GM10266 (cell line): ENCODE data around the gene CACNA1D.

Experiments
- DNase-seq: peaks from one replicate; pipeline ENCODE4 v3.0.0; 2012; ENCODE audit errors: extremely low spot score
- TF ChIP-seq, protein P1 (sequence below): IDR thresholded peaks from 2 replicates; pipeline ENCODE4 v1.5.1; 2012; ENCODE audit warnings: mild to moderate bottlenecking, low read depth; ENCODE audit not compliant: control insufficient read depth, insufficient read depth; ENCODE audit errors: missing control alignments

Gene CACNA1D

DNA sequence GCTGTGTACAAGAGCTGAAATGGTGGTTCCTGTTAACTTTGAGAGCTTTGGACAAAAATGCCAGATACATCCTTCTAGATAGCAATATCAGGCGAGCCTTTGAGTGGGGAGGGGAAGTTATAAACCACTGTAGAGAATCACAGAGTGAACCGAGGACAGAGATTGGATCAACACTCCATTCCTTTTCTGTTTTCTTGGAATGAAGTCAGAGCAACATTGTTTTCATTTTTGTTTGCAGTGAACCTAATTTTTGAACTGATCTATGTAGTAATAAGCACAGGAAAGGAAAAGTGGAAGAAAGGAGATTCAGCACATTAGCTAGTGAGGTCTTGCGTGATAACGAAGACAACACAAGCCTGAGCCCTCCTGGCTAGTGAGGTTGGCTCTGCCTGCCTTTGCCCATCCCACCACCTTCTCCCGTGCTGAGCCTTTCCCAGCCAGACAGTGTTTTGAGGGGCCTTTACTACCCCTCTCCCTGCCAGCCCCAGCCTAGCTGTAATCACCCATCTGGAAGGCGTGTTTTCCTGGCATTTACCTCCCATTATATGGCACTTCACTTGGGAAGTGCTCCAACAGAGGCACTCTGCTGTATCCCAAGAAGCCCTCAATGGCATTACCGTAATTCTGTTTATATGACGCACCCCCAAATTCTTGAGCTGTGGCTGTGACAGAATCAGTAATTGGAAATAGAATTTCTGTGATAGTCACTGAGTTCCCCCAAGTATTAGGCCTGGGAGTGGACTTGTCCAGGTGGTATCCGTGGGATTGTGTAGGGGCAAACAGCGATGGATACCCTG is 129.8 kb downstream of the CACNA1D start:
- no peak for DNase-seq
- TF ChIP-seq, protein P1, sequence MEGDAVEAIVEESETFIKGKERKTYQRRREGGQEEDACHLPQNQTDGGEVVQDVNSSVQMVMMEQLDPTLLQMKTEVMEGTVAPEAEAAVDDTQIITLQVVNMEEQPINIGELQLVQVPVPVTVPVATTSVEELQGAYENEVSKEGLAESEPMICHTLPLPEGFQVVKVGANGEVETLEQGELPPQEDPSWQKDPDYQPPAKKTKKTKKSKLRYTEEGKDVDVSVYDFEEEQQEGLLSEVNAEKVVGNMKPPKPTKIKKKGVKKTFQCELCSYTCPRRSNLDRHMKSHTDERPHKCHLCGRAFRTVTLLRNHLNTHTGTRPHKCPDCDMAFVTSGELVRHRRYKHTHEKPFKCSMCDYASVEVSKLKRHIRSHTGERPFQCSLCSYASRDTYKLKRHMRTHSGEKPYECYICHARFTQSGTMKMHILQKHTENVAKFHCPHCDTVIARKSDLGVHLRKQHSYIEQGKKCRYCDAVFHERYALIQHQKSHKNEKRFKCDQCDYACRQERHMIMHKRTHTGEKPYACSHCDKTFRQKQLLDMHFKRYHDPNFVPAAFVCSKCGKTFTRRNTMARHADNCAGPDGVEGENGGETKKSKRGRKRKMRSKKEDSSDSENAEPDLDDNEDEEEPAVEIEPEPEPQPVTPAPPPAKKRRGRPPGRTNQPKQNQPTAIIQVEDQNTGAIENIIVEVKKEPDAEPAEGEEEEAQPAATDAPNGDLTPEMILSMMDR: no peak

DNA sequence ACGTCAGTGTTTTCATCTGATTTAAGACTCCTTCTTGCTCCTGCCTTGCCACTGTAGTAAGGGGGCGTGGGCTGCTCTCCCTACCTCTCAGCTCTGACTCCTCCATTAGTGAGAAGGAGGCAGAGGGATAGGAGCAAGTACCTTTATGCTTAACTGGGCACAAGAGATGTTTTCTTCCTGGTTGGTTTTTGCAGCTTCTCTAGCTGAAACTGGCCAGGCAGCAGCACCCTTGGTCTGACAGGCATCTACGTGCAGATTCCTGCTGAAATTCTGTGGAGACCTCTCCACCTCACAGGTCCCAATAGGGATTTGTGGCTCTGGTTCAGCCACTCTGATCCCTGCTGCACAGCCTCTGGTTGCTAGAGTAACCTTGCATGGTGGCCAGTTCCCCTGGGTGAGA is 132.5 kb downstream of the CACNA1D start:
- no peak for DNase-seq
- TF ChIP-seq, protein P1: no peak

DNA sequence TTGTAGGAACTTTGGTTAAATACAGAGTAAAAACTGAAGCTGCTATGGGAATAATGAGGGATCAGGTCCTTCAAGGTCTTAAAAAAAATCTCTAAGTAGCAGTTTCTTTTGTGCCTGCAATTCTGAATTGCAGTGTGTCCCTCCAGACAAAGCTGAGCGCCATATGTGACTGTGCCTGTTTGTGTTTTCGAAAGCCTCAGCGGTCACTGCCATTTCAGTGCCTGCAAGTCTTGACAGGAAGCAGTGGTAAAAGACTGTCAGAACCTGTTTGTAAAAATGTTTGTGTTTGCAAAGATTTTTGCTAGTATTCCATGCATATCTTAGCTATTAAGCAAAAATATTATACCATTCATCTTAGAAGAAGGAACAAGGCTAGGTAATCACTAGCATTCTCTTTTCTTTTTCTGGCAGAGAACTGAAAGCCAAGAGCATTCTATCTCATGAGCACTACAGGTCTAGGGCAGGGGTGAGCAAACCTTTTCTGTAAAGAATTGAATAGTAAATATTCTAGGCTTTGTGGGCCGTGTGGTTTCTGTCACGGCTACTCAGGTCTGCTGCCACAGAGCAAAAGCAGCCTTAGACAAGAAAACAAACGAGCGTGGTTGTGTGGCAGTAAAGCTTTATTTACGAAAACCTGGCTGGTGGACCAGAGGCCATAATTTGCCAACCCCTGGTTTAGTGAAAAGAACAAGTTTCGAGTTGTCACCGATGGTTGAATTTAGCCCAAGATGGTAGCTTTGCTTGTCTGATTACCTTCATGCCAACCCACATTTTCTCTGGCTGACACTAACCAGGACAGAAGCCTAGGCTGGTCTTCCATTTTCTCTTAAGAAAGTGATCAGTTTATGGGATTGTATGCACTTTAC is 134.4 kb downstream of the CACNA1D start:
- TF ChIP-seq, protein P1: no peak
- DNase-seq: no peak

DNA sequence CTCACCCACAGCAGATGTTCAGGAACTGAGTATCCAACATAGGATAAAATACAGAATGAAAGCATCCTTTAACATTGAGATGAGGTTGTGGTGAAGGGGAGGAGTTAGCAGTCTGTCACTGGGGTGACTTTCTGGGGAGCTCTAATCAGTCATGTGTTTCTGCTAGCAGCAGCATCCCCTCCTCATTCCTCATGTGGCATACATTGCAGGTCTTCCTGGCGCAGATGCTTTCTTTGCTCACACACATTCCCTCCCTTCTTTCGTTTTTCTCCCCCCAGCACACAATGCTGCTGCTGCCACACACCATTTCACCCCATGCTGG is 135.0 kb downstream of the CACNA1D start:
- TF ChIP-seq, protein P1: no peak
- no peak for DNase-seq

DNA sequence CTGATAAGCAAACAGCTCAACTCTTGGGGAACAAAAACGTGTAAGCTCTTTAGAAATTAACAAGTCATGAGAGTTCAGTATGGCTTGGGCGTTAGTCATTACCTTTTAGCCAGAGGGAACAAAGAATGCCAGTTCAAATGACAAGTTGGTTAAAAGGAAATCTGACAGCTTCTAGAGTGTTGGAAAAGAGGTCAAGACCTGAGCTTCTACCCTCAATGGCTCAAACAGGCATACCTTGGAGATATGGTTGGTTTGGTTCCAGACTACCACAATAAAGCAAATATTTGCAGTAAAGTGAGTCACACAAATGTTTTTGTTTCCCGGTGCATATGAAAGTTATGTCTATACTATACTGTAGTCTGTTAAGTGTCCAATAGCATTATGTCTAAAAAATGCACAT is 136.1 kb downstream of the CACNA1D start:
- no peak for DNase-seq
- TF ChIP-seq, protein P1: no peak

DNA sequence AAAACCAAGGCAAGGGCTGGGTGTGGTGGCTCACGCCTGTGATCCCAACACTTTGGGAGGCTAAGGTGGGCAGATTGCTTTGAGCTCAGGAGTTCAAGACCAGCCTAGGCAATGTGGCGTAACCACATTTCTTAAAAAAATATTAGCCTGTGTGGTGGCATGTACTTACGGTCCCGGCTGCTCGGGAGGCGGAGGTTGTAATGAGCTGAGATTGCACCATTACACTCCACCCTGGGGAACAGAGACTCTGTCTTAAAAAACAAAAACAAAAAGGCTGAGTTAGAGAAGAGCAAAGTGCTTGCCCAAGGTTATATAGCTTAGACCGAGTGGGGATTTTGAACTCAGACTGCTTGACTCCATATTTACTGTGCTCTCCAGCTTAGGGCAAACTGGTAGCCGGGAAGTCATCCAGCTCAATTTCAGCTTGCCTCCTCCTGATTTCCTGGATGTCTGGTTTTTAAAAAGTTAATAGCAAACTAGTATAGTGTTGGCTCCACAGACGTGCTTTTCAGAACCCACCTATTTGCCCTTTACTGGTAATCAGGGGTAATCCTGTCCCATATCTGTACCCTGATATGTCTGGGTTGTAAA is 138.9 kb downstream of the CACNA1D start:
- TF ChIP-seq, protein P1: no peak
- DNase-seq: no peak
